ENCODE measurements around the gene DHRSX. TPM values are rescaled to one million over a fixed set of nuclear protein-coding genes. Genes with fewer than 3 reads are reported as not detected.

DHRSX gene
- total and polyA plus RNA-seq, 2 donors (not counting 3 experiments of a cell fraction or from before 2014, with no cell fraction given) = 27.1 to 37.7 TPM

GRCh38 chrX:2408856-2409255 is 91.9 kb downstream of the DHRSX start:
- no peaks in the 10 kb centered on the region for H3K9me1 ChIP-seq (replicated peaks; ENCODE audit: control insufficient read depth, extremely low read depth, insufficient read depth, low read length)
- BruUV-seq (replicated peaks) = no TSS peak
- H2AFZ ChIP-seq (ENCODE audit: low read depth, low read length) = no peak overlapping the region
- dilution Hi-C loops (cut with MboI; ENCODE audit: extremely low pct_ligation_motif_present, low sequenced_read_pairs) = no loop called here
- no peaks in the 10 kb centered on the region for H3K9me3 ChIP-seq (replicated peaks; ENCODE audit: control insufficient read depth, insufficient read depth, low read length)
- no peak overlapping the region for H3K9ac ChIP-seq (replicated peaks; ENCODE audit: extremely low read depth, insufficient read depth, low read length)
- POLR2A ChIA-PET = no interaction called here
- TF ChIP-seq FOS (IDR thresholded peaks at IDR 0.05; ENCODE audit: borderline replicate concordance, insufficient read depth, low read length) (no peak), POLR2A (IDR thresholded peaks at IDR 0.05; ENCODE audit: low read depth, low read length) (no peak), CTCF (IDR thresholded peaks at IDR 0.05; ENCODE audit: extremely low read depth in 1 of 2, insufficient read depth in 1 of 2, low read depth in 1 of 2, low read length in 2 of 2) (no peak), MAX (IDR thresholded peaks at IDR 0.05; ENCODE audit: insufficient read depth, insufficient read length) (no peak), GATA2 (IDR thresholded peaks at IDR 0.05; ENCODE audit: insufficient read depth, insufficient read length, low read depth, low read length) (no peak), JUN (IDR thresholded peaks at IDR 0.05; ENCODE audit: borderline replicate concordance, insufficient read depth, insufficient read length, low read depth) (no peak), EZH2 (IDR thresholded peaks at IDR 0.05; ENCODE audit: borderline replicate concordance, low read depth, low read length, severe bottlenecking) (no peak), MYC (IDR thresholded peaks at IDR 0.05; ENCODE audit: low read depth, low read length) (no peak), POLR2AphosphoS5 (IDR thresholded peaks at IDR 0.05; ENCODE audit: insufficient read depth, low read depth, low read length) (no peak)
- no peak overlapping the region for H3K27ac ChIP-seq (ENCODE audit: insufficient read depth, low read depth, low read length)
- DNase-seq (ENCODE audit: low read depth, low spot score) = no peak
- no peak overlapping the region for H3K4me3 ChIP-seq (replicated peaks in 1 of 3; ENCODE audit: insufficient read depth in 1 of 3, low read depth in 1 of 3, low read length in 3 of 3)
- CTCF ChIA-PET = no interaction called here
- intact Hi-C loops (cut with micrococcal nuclease) = no loop called here
- no peaks in the 10 kb centered on the region for H3K79me2 ChIP-seq (ENCODE audit: control insufficient read depth, insufficient read depth, low read length)
- H4K20me1 ChIP-seq (replicated peaks; ENCODE audit: control insufficient read depth, extremely low read depth, insufficient read depth, low read length) = no peaks in the 10 kb centered on the region
- H3K4me2 ChIP-seq (ENCODE audit: insufficient read depth, low read length) = no peak overlapping the region
- no peaks in the 10 kb centered on the region for H3K4me1 ChIP-seq (ENCODE audit: control insufficient read depth, extremely low read depth, insufficient read depth, low read length)
- peaks cover 0 to 3% of the 10 kb centered on the region in 2 experiments for H3K36me3 ChIP-seq (ENCODE audit: control insufficient read depth in 2 of 2, extremely low read depth in 1 of 2, insufficient read depth in 2 of 2, low read length in 2 of 2)
- H3K27me3 ChIP-seq (ENCODE audit: control insufficient read depth in 2 of 2, insufficient read depth in 2 of 2, low read length in 2 of 2) = no peaks in the 10 kb centered on the region
- no peak for FAIRE-seq

Data from endothelial cell of umbilical vein (primary cell).